Caki2 (cell line): ENCODE data around the gene CEP70. TPM values are rescaled to one million over a fixed set of nuclear protein-coding genes. Genes with fewer than 3 reads are reported as not detected.
"Not testable (repeated sequence)": the region's sequence is repeated elsewhere in the genome, so short reads cannot be mapped to it uniquely, and the experiment has no call there.

ENCODE experiments used
- DNase-seq: peaks from one replicate; pipeline ENCODE4 v3.0.0-alpha.2; 2015; ENCODE audit warnings: low read depth
- in situ Hi-C: cut with HindIII; loops from 2 replicates; pipeline ENCODE4 v1.10.0; 2016; ENCODE audit warnings: low sequenced_read_pairs, low pct_unique_long_range_greater_than_20kb, mixed read lengths
- total RNA-seq: library from RNA; depleted of rRNA; stranded (reverse); fragments of >200 nt; shearing (Covaris generic); gene quantifications from 2 replicates; pipeline ENCODE4 v1.2.3, GENCODE V29; 2014; ENCODE audit warnings: low replicate concordance

Gene CEP70
- total RNA-seq, 1 experiment from 2014 or later, result 22.3 TPM

DNA sequence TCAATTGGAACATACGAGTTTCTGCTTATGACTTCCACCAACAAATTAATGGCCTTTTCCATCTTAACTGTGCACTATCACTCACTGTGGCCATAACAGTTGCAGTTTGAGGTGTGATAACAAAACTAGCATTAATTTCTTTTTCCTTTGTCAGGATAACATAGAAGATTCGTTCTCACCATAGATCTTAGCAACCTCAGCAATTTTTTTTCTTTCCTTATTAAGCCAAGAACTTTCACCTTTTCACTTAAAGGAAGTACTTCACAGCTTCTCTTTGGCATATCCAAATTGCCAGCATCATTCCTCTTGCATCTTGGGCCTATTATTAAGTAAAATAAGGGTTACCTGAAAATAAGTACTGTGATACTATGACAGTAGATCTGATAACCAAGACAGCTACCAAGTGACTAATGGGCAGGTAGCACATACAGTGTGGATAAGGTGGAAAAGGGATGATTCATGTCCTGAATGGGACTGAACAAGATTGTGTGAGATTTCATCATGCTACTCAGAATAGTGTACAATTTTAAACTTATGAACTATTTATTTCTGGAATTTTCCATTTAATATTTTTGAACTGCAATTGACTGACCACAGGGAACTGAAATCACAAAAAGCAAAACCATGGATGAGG, 46.6 kb downstream of the CEP70 start:
- in situ Hi-C loops, result no loop called here
- no peak for DNase-seq

DNA sequence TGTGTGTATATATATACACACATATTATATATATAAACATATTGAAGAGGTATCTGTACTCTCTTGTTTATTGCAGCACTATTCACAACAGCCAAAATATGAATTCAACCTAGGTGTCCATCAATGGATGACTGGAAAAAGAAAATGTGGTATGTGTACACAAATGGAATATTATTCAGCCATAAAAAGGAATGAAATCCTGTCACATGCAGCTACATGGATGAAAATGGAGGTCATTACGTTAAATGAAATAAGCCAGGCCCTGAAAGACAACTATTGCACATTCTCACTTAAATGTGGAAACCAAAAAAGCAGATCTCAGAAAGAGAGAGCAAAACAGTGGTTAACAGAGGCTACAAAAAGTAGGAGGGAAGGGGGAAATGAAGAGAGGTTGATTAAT, 49.5 kb downstream of the CEP70 start:
- in situ Hi-C loops, result no loop called here
- DNase-seq, result no peak

DNA sequence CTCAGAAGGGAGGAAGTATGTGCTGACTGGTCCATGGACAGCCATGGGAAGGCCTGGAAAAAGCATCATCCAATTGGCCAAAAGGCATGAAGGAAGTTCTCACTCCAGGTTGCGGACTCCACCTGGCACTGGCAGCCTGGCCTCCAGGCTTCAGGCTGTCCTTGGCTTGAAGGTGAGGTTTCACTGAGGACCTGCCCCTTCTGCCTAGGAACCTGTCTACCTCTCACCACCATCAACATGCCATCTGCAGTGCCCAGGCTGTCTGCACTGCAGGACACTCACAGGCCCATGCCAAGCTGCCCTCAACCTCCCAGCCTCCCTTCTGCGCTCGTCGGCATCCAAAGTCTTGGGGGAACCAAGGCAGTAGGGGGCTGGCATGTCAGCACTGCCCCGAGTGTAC, 51.1 kb downstream of the CEP70 start:
- DNase-seq, result no peak
- in situ Hi-C loops, result no loop called here

DNA sequence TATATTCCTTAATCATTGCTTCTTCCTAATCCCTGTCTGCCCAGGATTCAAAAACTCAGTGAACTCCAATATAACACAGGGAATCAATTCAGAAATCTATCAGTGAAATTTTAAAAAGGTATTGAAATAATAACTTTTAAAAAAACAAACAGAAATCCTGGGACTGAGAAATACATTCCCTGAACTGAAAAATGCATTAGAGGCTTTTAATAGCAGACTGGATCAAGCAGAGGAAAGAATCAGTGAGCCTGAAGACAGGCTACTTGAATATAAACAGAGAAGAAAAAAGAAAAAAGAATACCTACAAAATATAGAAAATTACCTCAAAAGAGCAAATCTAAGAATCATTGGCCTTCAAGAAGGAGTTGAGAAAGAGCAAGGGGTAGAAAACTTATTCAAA, 54.7 kb downstream of the CEP70 start:
- DNase-seq, result no peak
- in situ Hi-C loops, result no loop called here

DNA sequence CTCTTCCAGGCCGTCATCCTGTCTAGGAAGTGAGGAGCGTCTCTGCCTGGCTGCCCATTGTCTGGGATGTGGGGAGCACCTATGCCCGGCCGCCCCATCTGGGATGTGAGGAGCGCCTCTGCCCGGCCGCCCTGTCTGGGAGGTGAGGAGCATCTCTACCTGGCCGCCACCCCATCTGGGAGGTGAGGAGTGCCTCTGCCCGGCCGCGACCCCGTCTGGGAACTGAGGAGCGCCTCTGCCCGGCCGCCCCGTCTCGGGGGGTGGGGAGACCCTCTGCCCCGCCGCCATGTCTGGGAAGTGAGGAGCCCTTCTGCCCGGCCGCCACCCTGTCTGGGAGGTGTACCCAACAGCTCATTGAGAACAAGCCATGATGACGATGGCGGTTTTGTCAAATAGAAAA, 72.6 kb downstream of the CEP70 start:
- DNase-seq, in situ Hi-C loops: not testable (repeated sequence)

DNA sequence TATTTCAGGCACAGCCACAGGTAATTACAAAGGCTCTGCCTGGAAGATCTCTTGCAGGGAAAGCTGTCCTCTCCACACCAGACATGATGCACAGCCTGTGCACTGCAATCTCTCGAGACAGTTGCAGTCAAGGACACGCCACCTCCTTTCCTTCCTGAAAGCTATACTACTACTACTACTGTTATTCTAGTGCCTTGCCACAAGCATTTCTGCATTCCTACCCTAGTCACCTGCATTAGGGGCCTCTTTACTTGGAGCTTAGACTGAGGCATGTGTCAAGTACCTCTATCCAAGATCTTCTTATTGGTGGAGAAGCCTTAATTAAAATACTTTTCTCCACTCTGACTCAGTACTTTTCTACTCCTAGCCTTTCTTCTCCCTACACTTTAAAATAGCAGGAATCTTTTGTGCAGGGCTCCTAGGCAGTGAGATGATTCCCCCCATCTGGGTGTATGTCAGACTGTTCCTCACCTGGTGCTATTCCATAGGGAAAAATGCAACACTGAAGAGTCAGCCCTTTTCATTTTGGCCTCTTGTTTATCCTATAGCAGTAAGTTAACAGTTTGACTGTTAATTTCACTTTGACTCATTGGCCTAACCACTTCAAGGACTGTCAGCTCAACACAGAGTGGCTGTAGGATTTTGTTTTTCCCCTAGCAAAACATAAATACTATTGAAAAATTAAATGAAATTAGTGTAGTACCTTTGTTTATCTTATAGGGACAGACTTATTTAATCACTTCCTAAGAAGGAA, 80.8 kb downstream of the CEP70 start:
- DNase-seq, result no peak
- in situ Hi-C loops, result no loop called here

DNA sequence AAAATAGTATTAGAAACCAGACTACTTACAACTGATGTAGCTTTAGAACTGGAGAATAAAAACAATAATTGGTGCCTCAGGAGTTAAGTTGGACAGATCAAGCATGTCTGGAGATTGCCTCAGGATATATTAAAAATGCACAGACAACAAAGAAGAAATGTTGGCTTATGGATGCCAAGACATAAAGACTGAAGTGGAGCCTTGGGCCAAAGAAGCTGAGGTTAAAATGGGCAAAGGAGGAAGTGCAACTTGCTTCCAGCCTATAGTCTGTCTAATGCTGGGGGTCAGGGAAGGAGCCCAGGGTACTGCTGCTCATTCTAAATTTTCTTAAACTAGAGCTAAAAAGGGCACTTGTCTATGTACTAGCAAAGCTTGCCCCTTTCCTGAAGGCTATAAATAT, 82.1 kb downstream of the CEP70 start:
- in situ Hi-C loops, result no loop called here
- no peak for DNase-seq

DNA sequence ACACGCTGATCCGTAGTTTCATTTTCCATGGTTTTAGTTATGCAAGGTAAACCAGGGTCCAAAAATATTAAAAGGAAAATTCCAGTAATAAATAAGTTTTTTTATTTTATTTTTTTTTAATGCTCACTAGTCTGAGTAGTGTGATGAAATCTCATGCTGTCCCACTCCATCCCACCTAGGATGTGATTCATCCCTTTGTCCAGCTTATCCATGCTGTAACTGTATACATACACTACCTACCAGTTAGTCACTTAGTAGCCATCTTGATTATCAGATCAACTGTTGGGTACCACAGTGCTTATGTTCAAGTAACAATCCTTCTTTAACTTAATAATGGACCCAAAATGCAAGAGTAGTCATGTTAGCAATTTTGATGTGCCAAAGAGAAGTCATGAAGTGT, 84.5 kb downstream of the CEP70 start:
- no peak for DNase-seq
- in situ Hi-C loops, result no loop called here

DNA sequence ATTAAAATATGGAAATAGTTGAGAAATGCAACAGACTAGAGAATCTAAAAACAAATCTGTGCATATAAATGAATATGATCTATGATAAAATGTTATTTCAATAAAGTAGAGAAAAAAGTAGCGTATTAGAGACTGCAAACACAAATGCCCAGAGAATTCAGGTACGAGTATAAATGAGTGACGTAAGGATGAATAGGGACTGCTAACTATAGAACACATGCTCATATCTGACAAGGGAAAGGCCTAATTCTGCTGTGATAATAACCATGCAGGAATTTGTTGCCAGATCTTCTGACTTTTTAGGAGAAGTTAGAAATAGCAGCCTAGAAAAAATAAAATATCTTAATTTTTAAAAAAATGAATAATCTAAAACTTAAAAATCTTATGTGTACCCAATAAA, 86.5 kb downstream of the CEP70 start:
- in situ Hi-C loops, result no loop called here
- DNase-seq, result no peak

DNA sequence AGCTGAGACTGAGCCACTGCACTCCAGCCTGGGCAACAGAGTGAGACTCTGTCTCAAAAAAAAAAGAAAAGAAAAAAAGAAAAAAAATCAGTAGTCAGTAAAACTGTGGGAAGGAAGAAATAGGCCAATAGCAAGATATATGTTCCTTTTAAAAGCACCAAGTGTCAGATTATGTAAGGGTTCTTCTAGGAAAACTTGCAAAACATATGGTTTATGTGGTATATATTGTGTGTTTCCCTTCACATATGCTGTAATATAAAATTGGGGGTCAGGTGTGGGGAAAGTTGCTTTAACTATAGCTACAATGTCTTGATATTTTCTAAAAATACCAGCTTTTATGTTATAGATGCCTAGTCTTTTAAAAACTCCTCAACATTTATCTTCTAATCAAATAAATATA, 95.1 kb downstream of the CEP70 start:
- no peak for DNase-seq
- in situ Hi-C loops, result no loop called here

DNA sequence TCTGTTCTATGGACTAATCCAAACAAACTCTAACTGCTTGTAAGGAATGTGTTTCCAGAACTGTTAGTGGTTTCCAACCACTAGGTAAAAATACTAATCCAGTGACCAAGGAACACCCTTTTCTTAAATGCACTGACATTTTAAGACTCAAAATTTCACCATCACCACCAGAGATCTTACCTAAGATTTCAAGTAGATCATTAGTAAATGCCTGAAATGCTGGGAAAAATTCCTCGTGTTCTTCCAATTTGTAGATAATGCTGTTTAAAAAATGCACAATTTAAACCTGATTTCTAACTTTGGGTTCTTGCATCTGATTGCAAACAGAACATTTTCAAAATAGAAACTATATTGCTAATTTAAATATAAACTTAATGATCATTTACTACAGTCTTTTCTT, 96.2 kb downstream of the CEP70 start:
- in situ Hi-C loops, result no loop called here
- DNase-seq, result no peak

DNA sequence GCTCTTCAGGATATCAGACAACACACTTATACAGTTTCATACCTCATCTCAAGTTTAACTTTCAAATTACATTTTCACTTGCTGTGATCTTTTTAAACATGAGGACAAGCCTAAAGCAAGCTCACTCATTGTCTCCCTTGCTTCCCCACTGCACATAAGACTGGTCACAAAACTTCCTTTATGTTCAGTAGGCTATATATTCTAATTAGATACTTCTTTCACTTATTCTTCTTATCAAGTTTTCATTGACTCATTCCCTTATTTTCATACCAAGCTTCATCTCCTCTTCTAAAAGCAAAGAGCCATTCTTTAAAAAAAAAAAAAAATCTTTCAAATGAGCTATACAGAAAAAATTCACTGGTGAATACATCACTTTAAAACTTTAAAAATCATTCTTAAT, 97.0 kb downstream of the CEP70 start:
- in situ Hi-C loops, result no loop called here
- no peak for DNase-seq

DNA sequence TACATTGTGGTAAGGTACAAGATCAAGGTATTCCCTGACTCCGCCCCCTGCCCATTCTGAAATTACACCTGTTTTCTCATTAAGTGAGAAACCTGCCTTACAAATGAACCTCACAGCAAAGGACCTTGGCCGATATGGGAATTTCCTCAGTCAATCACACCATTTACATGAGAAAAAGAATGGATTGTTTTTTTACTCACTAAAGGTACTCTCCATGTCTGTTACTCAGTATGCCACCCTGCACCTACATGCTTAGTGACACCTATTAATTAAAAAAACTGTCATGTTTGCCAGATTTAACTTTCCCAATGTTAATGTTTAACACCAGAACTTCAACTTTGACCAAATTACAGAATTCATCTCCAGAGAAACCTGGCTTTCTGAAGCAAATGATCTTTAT, 97.6 kb downstream of the CEP70 start:
- in situ Hi-C loops, result no loop called here
- no peak for DNase-seq

DNA sequence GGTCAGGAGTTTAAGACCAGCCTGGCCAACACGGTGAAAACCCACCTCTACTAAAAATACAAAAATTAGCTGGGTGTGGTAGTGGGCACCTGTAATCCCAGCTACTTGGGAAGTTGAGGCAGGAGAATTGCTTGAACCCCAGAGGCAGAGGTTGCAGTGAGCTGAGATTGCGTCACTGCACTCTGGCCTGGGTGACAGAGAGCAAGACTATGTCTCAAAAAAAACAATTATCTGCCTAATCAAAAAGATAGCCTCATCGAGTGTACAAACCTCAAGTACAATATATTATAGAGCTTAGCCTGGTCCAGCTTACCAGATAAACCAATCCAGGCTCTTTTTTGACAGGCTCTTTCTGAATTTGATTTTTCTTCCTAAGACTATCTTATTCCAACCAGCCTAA, 98.4 kb downstream of the CEP70 start:
- DNase-seq, in situ Hi-C loops: not testable (repeated sequence)

DNA sequence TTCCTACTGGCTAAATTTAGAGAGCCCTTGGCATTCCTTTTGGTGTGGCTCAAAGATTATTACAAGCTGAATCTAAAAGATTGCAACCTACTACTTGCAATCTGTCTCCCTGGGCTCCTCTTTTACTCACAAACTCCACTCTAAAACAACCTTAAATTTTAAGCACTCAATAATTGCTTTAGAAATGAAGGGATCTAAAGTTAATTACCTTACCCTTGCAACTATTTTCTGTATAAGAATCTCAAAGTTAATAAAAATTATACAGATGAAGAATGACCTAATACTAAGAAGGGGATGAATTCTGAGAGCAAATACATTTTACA, 99.5 kb downstream of the CEP70 start:
- in situ Hi-C loops, result no loop called here
- no peak for DNase-seq

DNA sequence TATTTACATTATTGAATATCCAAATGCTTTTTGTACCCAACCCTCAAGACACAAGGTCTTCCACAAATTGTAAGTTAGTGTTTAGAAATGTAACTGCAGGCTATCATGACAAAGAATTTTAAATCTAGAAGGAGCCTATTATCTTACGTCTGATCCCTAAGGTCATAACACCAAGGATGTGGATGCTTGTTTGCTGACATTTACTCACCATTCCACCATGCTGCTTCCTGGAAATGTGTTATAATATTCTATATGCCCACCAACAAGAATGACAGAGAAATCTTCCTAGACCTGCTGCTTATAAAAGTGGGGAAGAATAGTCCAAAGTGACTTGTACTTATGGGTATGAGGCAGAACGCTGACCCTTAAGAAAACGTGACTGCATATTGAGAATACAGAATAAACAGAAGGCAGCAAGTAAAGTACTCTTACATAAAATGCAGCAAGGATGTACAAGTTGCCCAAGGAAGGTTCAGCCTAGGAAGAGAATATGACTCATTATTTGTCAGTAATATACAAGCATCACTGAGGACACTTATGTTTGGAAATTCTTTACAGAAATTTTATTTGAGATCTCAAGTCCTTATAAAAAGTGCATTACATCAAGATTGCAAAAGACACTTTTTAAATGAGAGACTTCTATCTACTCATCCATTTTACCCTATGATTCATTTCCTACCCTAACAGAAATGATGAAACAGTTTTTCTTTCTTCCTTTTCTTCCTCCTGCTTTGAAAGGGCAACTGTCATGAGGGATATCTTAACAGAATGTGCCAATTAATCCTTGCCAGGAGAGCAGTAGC, 100.1 kb downstream of the CEP70 start:
- no peak for DNase-seq
- in situ Hi-C loops, result no loop called here

DNA sequence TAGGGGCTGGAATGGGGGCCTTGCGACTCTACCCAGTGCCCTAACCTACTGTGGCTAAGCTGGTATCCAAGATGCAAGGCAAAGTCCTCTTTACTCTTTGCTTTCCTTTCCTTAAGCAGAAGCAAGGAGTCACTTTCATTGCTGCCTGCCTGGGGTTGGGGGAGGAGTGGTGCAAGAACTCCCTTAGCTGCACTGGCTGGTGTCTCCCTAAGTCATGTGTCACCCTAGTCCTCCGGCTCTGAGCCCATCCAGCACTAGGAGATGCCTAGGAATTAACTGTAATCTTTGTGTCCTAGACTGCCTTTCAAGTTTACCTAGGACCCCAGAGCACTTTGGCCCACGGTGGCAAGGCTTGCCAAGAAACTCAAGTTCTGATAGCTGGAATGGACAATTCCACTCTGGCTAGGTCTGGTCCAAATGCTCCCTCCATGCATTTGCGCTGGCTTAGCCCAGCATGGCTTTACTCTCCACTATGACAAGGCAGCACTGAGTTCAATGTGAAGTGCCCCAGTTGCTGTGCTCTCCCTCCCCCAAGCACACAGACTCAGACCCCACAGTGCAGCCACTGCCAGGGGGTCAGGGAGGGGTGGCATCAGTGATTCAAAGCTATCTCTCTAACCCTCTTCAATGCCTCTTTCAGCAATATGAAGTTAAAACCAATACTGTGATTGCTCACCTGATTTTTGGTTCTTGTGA, 100.9 kb downstream of the CEP70 start:
- in situ Hi-C loops, result no loop called here
- DNase-seq, result no peak

DNA sequence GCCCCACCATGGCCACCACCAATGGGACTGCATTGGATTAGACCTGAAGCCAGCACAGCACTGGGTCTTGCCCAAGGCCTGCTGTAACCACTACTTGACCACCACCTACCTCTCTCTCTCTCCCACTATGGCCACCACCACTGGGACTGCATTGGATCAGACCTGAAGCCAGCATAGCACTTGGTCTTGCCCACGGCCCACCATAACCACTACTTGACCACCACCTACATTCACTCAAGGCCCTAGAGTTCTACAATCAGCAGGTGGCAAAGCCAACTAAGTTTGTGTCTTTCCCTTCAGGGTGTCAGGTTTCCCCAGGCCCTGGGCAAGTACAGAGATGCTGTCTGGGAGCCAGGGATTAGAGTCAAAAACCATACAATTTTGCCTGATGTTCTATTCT, 102.1 kb downstream of the CEP70 start:
- DNase-seq, result no peak
- in situ Hi-C loops, result no loop called here

DNA sequence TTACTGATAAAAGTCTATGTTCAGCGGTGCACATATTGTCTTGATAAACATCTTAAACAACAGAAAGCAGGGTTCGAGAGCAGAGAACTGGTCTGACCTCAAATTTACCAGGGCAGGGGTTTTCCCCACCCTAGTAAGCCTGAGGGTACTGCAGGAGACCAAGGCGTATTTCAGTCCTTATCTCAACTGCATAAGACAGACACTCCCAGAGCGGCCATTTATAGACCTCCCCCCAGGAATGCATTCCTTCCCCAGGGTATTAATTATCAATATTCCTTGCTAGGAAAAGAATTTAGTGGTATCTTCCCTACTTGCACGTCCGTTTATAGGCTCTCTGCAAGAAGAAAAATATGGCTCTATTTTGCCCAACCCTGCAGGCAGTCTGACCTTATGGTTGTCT, 107.5 kb downstream of the CEP70 start:
- in situ Hi-C loops, DNase-seq: not testable (repeated sequence)
